HG03575 (cell line): ENCODE results near the gene NEK7.

Source experiments
- ATAC-seq: cut with Tn5 transposase; IDR thresholded peaks from one replicate; pipeline ENCODE4 v1.9.1; 2021; ENCODE audit not compliant: unreplicated experiment, insufficient number of reproducible peaks, low FRiP score; ENCODE audit errors: extremely low read depth

The NEK7 gene

GRCh38 chr1:198135366-198135765, 21.4 kb upstream of the NEK7 start:
- ATAC-seq: no peak

- ATAC-seq: no peak
These were observed 15.0 kb upstream of the NEK7 start for GRCh38 chr1:198141668-198142351.

GRCh38 chr1:198143797-198144196, 13.0 kb upstream of the NEK7 start:
- no peak for ATAC-seq

GRCh38 chr1:198147216-198147615, 9.6 kb upstream of the NEK7 start:
- ATAC-seq: no peak

- ATAC-seq: no peak
These were observed 6.4 kb upstream of the NEK7 start for GRCh38 chr1:198150369-198150768.

GRCh38 chr1:198151688-198152087, 5.1 kb upstream of the NEK7 start:
- ATAC-seq: no peak

GRCh38 chr1:198153103-198153502, 3.7 kb upstream of the NEK7 start:
- ATAC-seq: no peak

- no peak for ATAC-seq
These were observed 3.0 kb upstream of the NEK7 start for GRCh38 chr1:198153804-198154203.

GRCh38 chr1:198155253-198155652, 1.5 kb upstream of the NEK7 start:
- no peak for ATAC-seq

- no peak for ATAC-seq
These were observed 570 bp upstream of the NEK7 start for GRCh38 chr1:198156111-198156744.

GRCh38 chr1:198157241-198157846, 546 bp downstream of the NEK7 start:
- ATAC-seq: peak; percentile 20

GRCh38 chr1:198157847-198158725, 1.3 kb downstream of the NEK7 start:
- ATAC-seq: no peak

- peak; percentile 43 for ATAC-seq
These were observed 2.2 kb downstream of the NEK7 start for GRCh38 chr1:198158735-198159589.

GRCh38 chr1:198160222-198160621, 3.4 kb downstream of the NEK7 start:
- ATAC-seq: no peak

- no peak for ATAC-seq
These were observed 4.3 kb downstream of the NEK7 start for GRCh38 chr1:198160946-198161614.

- ATAC-seq: no peak
These were observed 4.9 kb downstream of the NEK7 start for GRCh38 chr1:198161718-198162090.

GRCh38 chr1:198162091-198162767, 5.4 kb downstream of the NEK7 start:
- ATAC-seq: peak; percentile 17
